ENCODE measurements around the gene DEUP1. TPM values are rescaled to one million over a fixed set of nuclear protein-coding genes. Genes with fewer than 3 reads are reported as not detected.

Gene DEUP1
- total and polyA plus RNA-seq, 9 of the 15 experiments (the other 6 are each of a cell fraction or from before 2014, with no cell fraction given) = 1.4 to 10.9 (median 9.3) TPM

GRCh38 chr11:93393386-93393785, 62.8 kb downstream of the DEUP1 start:
- ChIA-PET CTCF (ENCODE audit: low intra/inter-chr PET ratio) (no interaction called here), POLR2A (no interaction called here)
- H3K9me3 ChIP-seq (replicated peaks; ENCODE audit: control insufficient read depth, insufficient read depth, low read depth, low read length) = no peaks in the 10 kb centered on the region
- no peaks in the 10 kb centered on the region; the same call in 1 of the 3 replicates for H3K36me3 ChIP-seq (ENCODE audit: control insufficient read depth, insufficient read depth, low read length)
- intact Hi-C loops (cut with micrococcal nuclease) (no loop called here), in situ Hi-C loops (cut with MboI) (no loop called here)
- no peaks in the 10 kb centered on the region for H3K79me2 ChIP-seq (ENCODE audit: control insufficient read depth, insufficient read depth, low read length)
- DNase-seq (ENCODE audit: extremely low read depth in 1 of 4, low spot score in 3 of 4) (no peak), FAIRE-seq (no peak), ATAC-seq (no peak)
- no peaks in the 10 kb centered on the region for H3K9me1 ChIP-seq (ENCODE audit: control insufficient read depth, insufficient read depth, low read length)
- H3K4me2 ChIP-seq (ENCODE audit: insufficient read depth, low read length) = no peak overlapping the region
- H3K4me1 ChIP-seq (replicated peaks in 1 of 2; ENCODE audit: control insufficient read depth in 2 of 2, insufficient read depth in 2 of 2, low read length in 2 of 2) = no peaks in the 10 kb centered on the region
- no peak overlapping the region for H2AFZ ChIP-seq (ENCODE audit: low read depth, low read length)
- no peak overlapping the region for H3K4me3 ChIP-seq
- no TSS peak for BruUV-seq (replicated peaks)
- H4K20me1 ChIP-seq (replicated peaks; ENCODE audit: control insufficient read depth, insufficient read depth, low read length) = no peaks in the 10 kb centered on the region
- H3K9ac ChIP-seq (ENCODE audit: insufficient read depth in 1 of 2, low read depth in 2 of 2, low read length in 2 of 2) = no peak overlapping the region
- 57% methylated on average over 4 of the region's 4 CpGs for WGBS (ENCODE audit: insufficient coverage, low coverage, missing lambda C conversion rate)
- no peaks in the 10 kb centered on the region for H3K27me3 ChIP-seq (ENCODE audit: control insufficient read depth in 2 of 2, insufficient read depth in 2 of 2, low read length in 2 of 2)
- H3K27ac ChIP-seq (ENCODE audit: extremely low read depth, low read depth, low read length) = no peak overlapping the region
- TF ChIP-seq E2F6 (IDR thresholded peaks at IDR 0.05; ENCODE audit: borderline replicate concordance in 1 of 2, extremely low read depth in 1 of 2, insufficient read depth in 1 of 2, insufficient read length in 1 of 2, low read depth in 1 of 2, low read length in 1 of 2, poor library complexity in 1 of 2, severe bottlenecking in 1 of 2) (no peak), ATF4 (CRISPR knock-in tag; IDR thresholded peaks at IDR 0.05) (no peak), STAG1 (CRISPR knock-in tag; IDR thresholded peaks at IDR 0.05; ENCODE audit: borderline replicate concordance) (no peak), RCOR1 (IDR thresholded peaks at IDR 0.05; ENCODE audit: borderline replicate concordance in 1 of 2, low read depth in 2 of 2, low read length in 2 of 2) (no peak), CREBBP (IDR thresholded peaks at IDR 0.05; ENCODE audit: low read depth, low read length) (no peak), FOXP4 (CRISPR knock-in tag; IDR thresholded peaks at IDR 0.05; ENCODE audit: borderline replicate concordance) (no peak), NR3C1 (CRISPR knock-in tag; IDR thresholded peaks at IDR 0.05) (no peak), ZNF224 (CRISPR knock-in tag; IDR thresholded peaks at IDR 0.05) (no peak), CXXC5 (CRISPR knock-in tag; IDR thresholded peaks at IDR 0.05) (no peak), ATF6 (CRISPR knock-in tag; IDR thresholded peaks at IDR 0.05) (no peak), SRSF1 (IDR thresholded peaks at IDR 0.05; ENCODE audit: low read depth, low read length) (no peak), THAP12 (CRISPR knock-in tag; IDR thresholded peaks at IDR 0.05) (no peak), NBN (IDR thresholded peaks at IDR 0.05; ENCODE audit: low read depth) (no peak)
